Transverse colon (tissue), 3 donors: ENCODE measurements around the gene LZTFL1.

Experiments
- POLR2A ChIP-seq: fragments of 450-650 bp; IDR thresholded peaks from one replicate; pipeline ENCODE4 v1.6.1; 2016; ENCODE audit warnings: antibody characterized with exemption, mild to moderate bottlenecking, moderate library complexity
- TF ChIP-seq, protein P1 (sequence below), 5 experiments: fragments of 200-600 bp in 3 of 5; fragments of 450-650 bp in 2 of 5; sonication (generic) in 3 of 5; IDR thresholded peaks; 1 replicate in 2 of 5; 2 replicates in 3 of 5; pipeline ENCODE4 v1.5.1; 2016 to 2017; ENCODE audit warnings: antibody characterized with exemption in 5 of 5, inconsistent platforms in 3 of 5, mild to moderate bottlenecking in 2 of 5, moderate library complexity in 1 of 5

DNA sequence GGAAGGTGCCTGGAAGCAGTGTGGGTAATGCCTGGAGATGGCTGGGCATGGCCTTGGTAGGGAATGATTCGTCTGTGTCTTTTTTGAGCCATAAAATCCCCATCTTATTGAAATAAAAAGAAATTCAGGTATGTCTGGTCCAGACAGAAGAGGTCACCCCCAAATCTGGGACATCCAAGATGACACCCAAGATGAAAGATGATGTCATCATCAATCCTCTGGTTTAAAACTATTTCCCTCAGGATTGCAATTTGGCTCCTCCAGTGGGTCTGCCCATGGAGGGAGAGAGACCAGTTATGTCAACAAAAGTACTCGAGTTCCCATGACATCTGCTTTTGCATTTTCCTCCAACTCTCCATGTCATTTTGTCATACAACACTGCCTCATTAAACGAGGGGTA lies 27.7 kb upstream of the LZTFL1 start:
- TF ChIP-seq, protein P1, sequence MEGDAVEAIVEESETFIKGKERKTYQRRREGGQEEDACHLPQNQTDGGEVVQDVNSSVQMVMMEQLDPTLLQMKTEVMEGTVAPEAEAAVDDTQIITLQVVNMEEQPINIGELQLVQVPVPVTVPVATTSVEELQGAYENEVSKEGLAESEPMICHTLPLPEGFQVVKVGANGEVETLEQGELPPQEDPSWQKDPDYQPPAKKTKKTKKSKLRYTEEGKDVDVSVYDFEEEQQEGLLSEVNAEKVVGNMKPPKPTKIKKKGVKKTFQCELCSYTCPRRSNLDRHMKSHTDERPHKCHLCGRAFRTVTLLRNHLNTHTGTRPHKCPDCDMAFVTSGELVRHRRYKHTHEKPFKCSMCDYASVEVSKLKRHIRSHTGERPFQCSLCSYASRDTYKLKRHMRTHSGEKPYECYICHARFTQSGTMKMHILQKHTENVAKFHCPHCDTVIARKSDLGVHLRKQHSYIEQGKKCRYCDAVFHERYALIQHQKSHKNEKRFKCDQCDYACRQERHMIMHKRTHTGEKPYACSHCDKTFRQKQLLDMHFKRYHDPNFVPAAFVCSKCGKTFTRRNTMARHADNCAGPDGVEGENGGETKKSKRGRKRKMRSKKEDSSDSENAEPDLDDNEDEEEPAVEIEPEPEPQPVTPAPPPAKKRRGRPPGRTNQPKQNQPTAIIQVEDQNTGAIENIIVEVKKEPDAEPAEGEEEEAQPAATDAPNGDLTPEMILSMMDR (IDR thresholded peaks at IDR 0.05), result no peak
- TF ChIP-seq POLR2A, result no peak
